GM12873 (cell line): ENCODE data around the gene OR2W1.

ENCODE experiments used
- CTCF ChIP-seq: IDR thresholded peaks from 2 replicates; pipeline ENCODE4 v1.5.1; 2012; ENCODE audit warnings: low read depth, mild to moderate bottlenecking, moderate library complexity, low read length, control low read depth; ENCODE audit not compliant: insufficient read depth; ENCODE audit errors: missing control alignments

Gene OR2W1

DNA sequence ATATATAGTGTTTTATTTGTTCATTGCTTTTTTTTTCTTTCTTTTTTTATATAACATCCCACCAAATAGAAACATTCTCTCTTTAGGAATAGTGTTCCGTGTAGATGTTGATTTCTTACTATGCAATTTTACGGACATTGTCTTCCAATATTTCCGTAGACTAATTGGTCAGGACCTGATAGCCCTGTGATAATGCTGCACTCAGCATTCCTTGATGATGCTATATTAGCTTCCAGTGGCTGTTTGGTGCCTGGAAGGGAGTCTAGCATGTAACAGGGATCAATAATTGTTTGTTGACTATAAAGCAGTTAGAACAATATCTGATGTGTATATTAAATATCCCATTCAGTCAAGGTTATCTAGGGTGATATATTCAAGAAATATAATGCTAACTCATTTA lies 6.7 kb upstream of the OR2W1 start:
- no peak for TF ChIP-seq CTCF

DNA sequence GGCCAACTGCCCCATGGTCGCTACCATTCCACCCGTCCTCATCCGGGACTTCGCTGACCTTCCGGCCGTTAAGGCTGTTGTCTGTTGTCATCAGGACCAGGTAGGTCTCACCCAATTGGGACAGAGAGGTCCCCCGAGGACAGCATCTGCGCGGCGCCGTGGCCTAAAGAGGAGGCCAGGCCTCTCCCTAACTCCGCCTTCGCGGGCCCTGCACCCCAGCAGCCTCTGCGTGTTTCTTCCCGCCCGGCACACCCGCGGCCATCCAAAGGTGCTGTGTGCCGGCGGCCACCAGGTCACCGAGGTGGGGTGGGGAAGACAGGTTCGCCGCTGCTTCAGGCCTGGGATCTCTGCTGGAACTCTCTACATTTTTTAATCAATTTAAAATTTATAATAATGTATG lies 9.0 kb downstream of the OR2W1 start:
- TF ChIP-seq CTCF: no peak

DNA sequence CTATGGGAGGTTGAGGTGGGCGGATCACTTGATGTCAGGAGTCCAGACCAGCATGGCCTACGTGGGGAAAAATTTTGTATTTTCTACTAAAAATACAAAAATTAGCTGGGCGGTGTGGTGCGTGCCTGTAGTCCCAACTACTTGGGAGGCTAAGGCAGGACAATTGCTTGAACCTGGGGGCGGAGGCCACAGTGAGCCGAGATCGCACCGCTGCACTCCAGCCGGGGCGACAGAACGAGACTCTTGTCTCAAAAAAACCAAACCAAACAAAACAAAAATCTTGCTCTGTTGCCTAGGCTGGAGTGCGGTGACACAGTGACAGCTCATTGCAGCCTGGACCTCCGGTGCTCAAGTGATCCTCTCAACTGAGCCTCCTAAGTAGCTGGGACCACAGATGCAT lies 16.2 kb downstream of the OR2W1 start:
- no peak for TF ChIP-seq CTCF

- no peak for TF ChIP-seq CTCF
Observed at GRCh38 chr6:29025927-29026585, 18.9 kb downstream of the OR2W1 start.

DNA sequence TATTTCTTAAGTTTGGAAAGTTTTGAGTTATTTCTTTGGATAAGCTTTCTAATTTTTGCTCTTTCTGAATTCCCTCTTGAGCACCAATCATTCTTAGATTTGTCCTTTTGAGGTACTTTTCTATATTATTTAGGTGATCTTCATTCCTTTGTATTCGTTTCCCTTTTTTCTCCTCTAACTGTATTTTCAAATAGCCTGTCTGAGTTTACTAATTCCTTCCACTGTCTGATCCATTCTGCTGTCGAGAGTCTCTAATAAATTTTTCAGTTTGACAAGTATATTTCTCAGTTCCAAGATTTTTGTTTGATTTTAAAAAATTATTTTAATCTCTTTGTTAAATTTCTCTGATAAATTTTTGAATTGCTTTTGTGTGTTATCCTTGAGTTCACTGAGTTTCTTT lies 23.5 kb downstream of the OR2W1 start:
- TF ChIP-seq CTCF: no peak

- TF ChIP-seq CTCF: no peak
Observed at GRCh38 chr6:29019629-29020028, 25.3 kb downstream of the OR2W1 start.

DNA sequence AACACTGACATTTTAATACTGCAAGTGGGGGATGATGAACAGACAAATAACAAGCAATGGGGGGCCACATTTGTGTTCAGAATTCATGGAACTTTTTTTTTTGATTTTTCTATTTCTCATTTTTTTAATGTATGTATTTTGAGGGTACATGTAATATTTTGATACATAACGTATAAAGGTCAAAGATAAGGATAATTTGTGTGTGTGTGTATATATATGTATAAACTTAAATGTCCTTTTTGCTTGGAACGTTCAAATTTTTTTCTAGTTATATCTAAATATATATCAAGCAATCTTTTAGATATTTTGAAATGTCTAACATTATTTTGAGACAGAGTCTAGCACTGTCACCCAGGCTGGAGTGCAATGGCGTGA lies 27.6 kb downstream of the OR2W1 start:
- no peak for TF ChIP-seq CTCF
